ENCODE results near the gene PSMG2.

PSMG2 gene

DNA sequence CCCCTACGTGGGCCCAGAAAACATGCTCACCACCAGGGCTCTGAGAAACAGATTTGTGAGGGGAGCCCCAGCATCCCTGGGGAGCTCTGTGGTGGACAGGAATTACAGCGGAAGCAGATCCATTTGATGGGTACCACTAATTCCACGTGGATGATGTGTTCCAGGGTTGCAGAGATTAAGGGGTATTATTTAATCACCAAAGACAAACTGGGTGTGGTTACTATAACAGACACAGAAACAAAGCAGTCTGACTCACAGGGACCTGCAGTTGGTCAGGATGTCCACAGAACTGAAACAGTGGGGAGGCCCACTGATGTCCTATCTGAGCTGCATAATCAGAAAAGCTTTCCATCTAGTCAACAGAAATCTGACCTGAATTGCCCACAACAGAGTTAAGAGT lies 65.8 kb downstream of the PSMG2 start:
- TF ChIP-seq, protein P1, sequence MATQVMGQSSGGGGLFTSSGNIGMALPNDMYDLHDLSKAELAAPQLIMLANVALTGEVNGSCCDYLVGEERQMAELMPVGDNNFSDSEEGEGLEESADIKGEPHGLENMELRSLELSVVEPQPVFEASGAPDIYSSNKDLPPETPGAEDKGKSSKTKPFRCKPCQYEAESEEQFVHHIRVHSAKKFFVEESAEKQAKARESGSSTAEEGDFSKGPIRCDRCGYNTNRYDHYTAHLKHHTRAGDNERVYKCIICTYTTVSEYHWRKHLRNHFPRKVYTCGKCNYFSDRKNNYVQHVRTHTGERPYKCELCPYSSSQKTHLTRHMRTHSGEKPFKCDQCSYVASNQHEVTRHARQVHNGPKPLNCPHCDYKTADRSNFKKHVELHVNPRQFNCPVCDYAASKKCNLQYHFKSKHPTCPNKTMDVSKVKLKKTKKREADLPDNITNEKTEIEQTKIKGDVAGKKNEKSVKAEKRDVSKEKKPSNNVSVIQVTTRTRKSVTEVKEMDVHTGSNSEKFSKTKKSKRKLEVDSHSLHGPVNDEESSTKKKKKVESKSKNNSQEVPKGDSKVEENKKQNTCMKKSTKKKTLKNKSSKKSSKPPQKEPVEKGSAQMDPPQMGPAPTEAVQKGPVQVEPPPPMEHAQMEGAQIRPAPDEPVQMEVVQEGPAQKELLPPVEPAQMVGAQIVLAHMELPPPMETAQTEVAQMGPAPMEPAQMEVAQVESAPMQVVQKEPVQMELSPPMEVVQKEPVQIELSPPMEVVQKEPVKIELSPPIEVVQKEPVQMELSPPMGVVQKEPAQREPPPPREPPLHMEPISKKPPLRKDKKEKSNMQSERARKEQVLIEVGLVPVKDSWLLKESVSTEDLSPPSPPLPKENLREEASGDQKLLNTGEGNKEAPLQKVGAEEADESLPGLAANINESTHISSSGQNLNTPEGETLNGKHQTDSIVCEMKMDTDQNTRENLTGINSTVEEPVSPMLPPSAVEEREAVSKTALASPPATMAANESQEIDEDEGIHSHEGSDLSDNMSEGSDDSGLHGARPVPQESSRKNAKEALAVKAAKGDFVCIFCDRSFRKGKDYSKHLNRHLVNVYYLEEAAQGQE (IDR thresholded peaks at IDR 0.05; ENCODE audit: insufficient replicate concordance, low read depth), result no peak
- no peak for TF ChIP-seq SPI1 (IDR thresholded peaks at IDR 0.05; ENCODE audit: borderline replicate concordance, low read depth)
- TF ChIP-seq POLR2AphosphoS5 (IDR thresholded peaks at IDR 0.05; ENCODE audit: low read depth), result no peak
- no peak for TF ChIP-seq GABPA (IDR thresholded peaks at IDR 0.05; ENCODE audit: low read depth)
- TF ChIP-seq, protein P2, sequence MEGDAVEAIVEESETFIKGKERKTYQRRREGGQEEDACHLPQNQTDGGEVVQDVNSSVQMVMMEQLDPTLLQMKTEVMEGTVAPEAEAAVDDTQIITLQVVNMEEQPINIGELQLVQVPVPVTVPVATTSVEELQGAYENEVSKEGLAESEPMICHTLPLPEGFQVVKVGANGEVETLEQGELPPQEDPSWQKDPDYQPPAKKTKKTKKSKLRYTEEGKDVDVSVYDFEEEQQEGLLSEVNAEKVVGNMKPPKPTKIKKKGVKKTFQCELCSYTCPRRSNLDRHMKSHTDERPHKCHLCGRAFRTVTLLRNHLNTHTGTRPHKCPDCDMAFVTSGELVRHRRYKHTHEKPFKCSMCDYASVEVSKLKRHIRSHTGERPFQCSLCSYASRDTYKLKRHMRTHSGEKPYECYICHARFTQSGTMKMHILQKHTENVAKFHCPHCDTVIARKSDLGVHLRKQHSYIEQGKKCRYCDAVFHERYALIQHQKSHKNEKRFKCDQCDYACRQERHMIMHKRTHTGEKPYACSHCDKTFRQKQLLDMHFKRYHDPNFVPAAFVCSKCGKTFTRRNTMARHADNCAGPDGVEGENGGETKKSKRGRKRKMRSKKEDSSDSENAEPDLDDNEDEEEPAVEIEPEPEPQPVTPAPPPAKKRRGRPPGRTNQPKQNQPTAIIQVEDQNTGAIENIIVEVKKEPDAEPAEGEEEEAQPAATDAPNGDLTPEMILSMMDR (IDR thresholded peaks at IDR 0.05; ENCODE audit: insufficient read depth, low read length), result no peak
- Histone ChIP-seq H3K27me3 (ENCODE audit: insufficient read depth, poor library complexity, severe bottlenecking) (no peaks in the 10 kb centered on the region), H3K4me3 (replicated peaks; ENCODE audit: insufficient read depth, low read length) (no peak overlapping the region), H3K27ac (replicated peaks) (no peak overlapping the region)
- DNase-seq (ENCODE audit: low read depth in 1 of 2, low spot score in 1 of 2), result no peak

DNA sequence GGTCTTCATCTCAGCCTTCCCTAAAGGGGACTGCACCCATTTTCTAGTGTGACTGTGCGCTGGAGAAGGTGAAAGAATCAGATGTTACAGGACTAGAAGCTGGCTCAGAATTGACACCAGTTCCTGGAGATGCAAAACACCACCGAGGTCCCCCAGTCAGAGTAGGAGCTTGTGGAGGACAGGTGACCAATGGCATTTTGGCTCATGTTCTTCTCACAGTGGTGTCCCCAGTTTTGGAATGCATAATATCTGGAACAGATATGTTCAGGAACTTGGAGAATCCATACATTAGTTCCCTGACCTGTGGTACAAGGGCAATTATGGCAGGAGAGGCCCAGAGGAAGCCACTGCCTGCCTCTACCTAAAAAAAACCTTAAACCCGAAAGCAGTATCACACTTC lies 66.3 kb downstream of the PSMG2 start:
- no peak for DNase-seq (ENCODE audit: low read depth in 1 of 2, low spot score in 1 of 2)
- TF ChIP-seq, protein P1 (IDR thresholded peaks at IDR 0.05; ENCODE audit: insufficient replicate concordance, low read depth), result no peak
- TF ChIP-seq GABPA (IDR thresholded peaks at IDR 0.05; ENCODE audit: low read depth) (no peak), POLR2AphosphoS5 (IDR thresholded peaks at IDR 0.05; ENCODE audit: low read depth) (no peak), SPI1 (IDR thresholded peaks at IDR 0.05; ENCODE audit: borderline replicate concordance, low read depth) (no peak)
- TF ChIP-seq, protein P2 (IDR thresholded peaks at IDR 0.05; ENCODE audit: insufficient read depth, low read length), result no peak
- no peak overlapping the region for H3K27ac ChIP-seq (replicated peaks)
- H3K4me3 ChIP-seq (replicated peaks; ENCODE audit: insufficient read depth, low read length), result no peak overlapping the region
- no peaks in the 10 kb centered on the region for H3K27me3 ChIP-seq (ENCODE audit: insufficient read depth, poor library complexity, severe bottlenecking)

DNA sequence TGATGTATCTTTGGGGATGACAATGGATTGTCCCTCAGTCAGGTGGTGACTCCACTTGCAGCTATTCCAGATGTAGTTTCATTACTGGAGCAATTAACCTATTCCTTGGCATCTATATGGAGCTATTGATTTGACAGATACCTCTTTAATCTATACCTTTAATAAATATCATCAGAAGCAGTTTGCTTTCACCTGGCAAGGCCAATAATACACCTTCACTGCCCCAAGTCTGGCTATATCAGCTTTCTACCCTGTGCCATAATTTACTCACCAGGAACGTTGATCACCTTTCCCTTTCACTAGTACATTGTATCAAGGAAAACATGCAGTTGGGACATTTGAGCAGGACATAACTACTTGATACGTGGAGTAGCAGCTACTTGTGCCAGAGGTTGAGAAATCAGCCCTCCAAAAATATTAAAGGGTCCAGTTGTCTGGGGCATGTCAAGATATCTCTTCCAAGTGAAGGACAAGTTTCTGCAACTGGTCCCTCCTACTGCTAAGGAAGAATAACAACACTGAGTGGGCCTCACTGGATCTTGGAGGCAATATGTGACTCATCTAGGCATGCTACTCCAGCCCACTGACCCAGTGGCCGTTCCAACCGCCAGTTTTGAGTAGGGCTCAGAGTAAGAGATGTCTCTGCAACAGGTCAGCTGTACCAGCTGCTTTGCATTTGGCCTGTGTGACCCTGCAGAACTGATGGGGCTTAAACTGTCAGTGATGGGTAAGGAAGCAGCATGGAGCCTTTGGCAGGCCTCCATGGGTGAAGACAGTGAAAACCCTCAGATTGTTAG lies 67.0 kb downstream of the PSMG2 start:
- no peak overlapping the region for H3K4me3 ChIP-seq (replicated peaks; ENCODE audit: insufficient read depth, low read length)
- no peaks in the 10 kb centered on the region for H3K27me3 ChIP-seq (ENCODE audit: insufficient read depth, poor library complexity, severe bottlenecking)
- TF ChIP-seq, protein P2 (IDR thresholded peaks at IDR 0.05; ENCODE audit: insufficient read depth, low read length), result no peak
- TF ChIP-seq SPI1 (IDR thresholded peaks at IDR 0.05; ENCODE audit: borderline replicate concordance, low read depth) (no peak), GABPA (IDR thresholded peaks at IDR 0.05; ENCODE audit: low read depth) (no peak), POLR2AphosphoS5 (IDR thresholded peaks at IDR 0.05; ENCODE audit: low read depth) (no peak)
- TF ChIP-seq, protein P1 (IDR thresholded peaks at IDR 0.05; ENCODE audit: insufficient replicate concordance, low read depth), result no peak
- H3K27ac ChIP-seq (replicated peaks), result no peak overlapping the region
- DNase-seq (ENCODE audit: low read depth in 1 of 2, low spot score in 1 of 2), result no peak
